Tibial nerve (tissue), 4 donors: ENCODE data around the gene ELMO1.

Experiments
- EP300 ChIP-seq, 2 donors: sonication (generic); formaldehyde crosslinking; IDR thresholded peaks; one replicate each; pipeline ENCODE4 v1.6.1; 2017; ENCODE audit warnings: antibody characterized with exemption in 2 of 2, mild to moderate bottlenecking in 1 of 2
- TF ChIP-seq, protein P1 (sequence below), 5 experiments: fragments of 200-600 bp in 3 of 5; fragments of 450-650 bp in 2 of 5; sonication (generic) in 3 of 5; IDR thresholded peaks; one replicate each; pipeline ENCODE4 v1.5.1; 2016 to 2019; ENCODE audit warnings: antibody characterized with exemption in 5 of 5, mild to moderate bottlenecking in 3 of 5, moderate library complexity in 2 of 5

GRCh38 chr7:37195388-37195787 is 253.3 kb downstream of the ELMO1 start:
- TF ChIP-seq EP300 (IDR thresholded peaks at IDR 0.05), result no peak
- TF ChIP-seq, protein P1, sequence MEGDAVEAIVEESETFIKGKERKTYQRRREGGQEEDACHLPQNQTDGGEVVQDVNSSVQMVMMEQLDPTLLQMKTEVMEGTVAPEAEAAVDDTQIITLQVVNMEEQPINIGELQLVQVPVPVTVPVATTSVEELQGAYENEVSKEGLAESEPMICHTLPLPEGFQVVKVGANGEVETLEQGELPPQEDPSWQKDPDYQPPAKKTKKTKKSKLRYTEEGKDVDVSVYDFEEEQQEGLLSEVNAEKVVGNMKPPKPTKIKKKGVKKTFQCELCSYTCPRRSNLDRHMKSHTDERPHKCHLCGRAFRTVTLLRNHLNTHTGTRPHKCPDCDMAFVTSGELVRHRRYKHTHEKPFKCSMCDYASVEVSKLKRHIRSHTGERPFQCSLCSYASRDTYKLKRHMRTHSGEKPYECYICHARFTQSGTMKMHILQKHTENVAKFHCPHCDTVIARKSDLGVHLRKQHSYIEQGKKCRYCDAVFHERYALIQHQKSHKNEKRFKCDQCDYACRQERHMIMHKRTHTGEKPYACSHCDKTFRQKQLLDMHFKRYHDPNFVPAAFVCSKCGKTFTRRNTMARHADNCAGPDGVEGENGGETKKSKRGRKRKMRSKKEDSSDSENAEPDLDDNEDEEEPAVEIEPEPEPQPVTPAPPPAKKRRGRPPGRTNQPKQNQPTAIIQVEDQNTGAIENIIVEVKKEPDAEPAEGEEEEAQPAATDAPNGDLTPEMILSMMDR (IDR thresholded peaks at IDR 0.05), result no peak
